Lower leg skin (tissue), 4 donors: ENCODE results near the gene CELF2. TPM values are rescaled to one million over a fixed set of nuclear protein-coding genes. Genes with fewer than 3 reads are reported as not detected.

ENCODE experiments used
- DNase-seq, 2 donors: peaks; one replicate each; pipeline ENCODE4 v3.0.0-alpha.2; 2019; ENCODE audit warnings: low spot score in 2 of 2
- H3K4me3 ChIP-seq: fragments of 200-600 bp; sonication (generic); 2 replicates; pipeline ENCODE4 v1.5.1; 2017; ENCODE audit warnings: mild to moderate bottlenecking, low read depth; ENCODE audit not compliant: poor library complexity, severe bottlenecking
- CTCF ChIP-seq, 3 donors: fragments of 450-650 bp; IDR thresholded peaks; one replicate each; pipeline ENCODE4 v1.5.1; 2016; ENCODE audit warnings: antibody characterized with exemption in 3 of 3, mild to moderate bottlenecking in 3 of 3, moderate library complexity in 2 of 3
- POLR2A ChIP-seq, 2 donors: fragments of 450-650 bp; IDR thresholded peaks; one replicate each; pipeline ENCODE4 v1.6.1; 2016 to 2017; ENCODE audit warnings: antibody characterized with exemption in 2 of 2, mild to moderate bottlenecking in 1 of 2, moderate library complexity in 1 of 2
- WGBS, 2 donors: methylation state at CpG; one replicate each; pipeline ENCODE4 v1.1.5; 2018; 5-methylcytosine and 5-hydroxymethylcytosine counted together
- intact Hi-C: fragments of 100-400 bp; cut with DNase I; formaldehyde crosslinking; loops from one replicate; pipeline ENCODE4 v1.15.0; 2023; ENCODE audit warnings: low total_unique reads
- total RNA-seq, 4 donors: library from RNA; depleted of rRNA; stranded (reverse); fragments of >200 nt; gene quantifications; one replicate each; pipeline ENCODE4 v1.1.0, GENCODE V29; 2016

CELF2 gene
- total RNA-seq, 4 donors from 2014 or later = 16.9 to 39.9 (median 20.7) TPM

- WGBS, 2 donors = 42% methylated on average over 2 of the region's 2 CpGs
- intact Hi-C loops = no loop called here
- no peak overlapping the region for H3K4me3 ChIP-seq
- DNase-seq = peak in 1 of 2 donors; percentile 62
- no peak for TF ChIP-seq POLR2A (IDR thresholded peaks at IDR 0.05)
- TF ChIP-seq CTCF (IDR thresholded peaks at IDR 0.05) = no peak
Observed at GRCh38 chr10:10977226-10977956, 40.3 kb upstream of the CELF2 start.

GRCh38 chr10:10977978-10978377 lies 39.7 kb upstream of the CELF2 start:
- intact Hi-C loops = no loop called here
- TF ChIP-seq POLR2A (IDR thresholded peaks at IDR 0.05) = no peak
- no peak for TF ChIP-seq CTCF (IDR thresholded peaks at IDR 0.05)
- no peak overlapping the region for H3K4me3 ChIP-seq
- WGBS, 2 donors = 65 to 72% methylated on average over 2 of the region's 2 CpGs
- DNase-seq = no peak

GRCh38 chr10:10985361-10985760 lies 32.3 kb upstream of the CELF2 start:
- no peak for TF ChIP-seq POLR2A (IDR thresholded peaks at IDR 0.05)
- TF ChIP-seq CTCF (IDR thresholded peaks at IDR 0.05) = no peak
- H3K4me3 ChIP-seq = no peak overlapping the region
- no peak for DNase-seq
- WGBS, 2 donors = 73 to 88% methylated on average over 2 of the region's 2 CpGs
- intact Hi-C loops = no loop called here

- TF ChIP-seq POLR2A (IDR thresholded peaks at IDR 0.05) (no peak), CTCF (IDR thresholded peaks at IDR 0.05) (no peak)
- no peak overlapping the region for H3K4me3 ChIP-seq
- intact Hi-C loops = no loop called here
- 89 to 91% methylated on average over 4 of the region's 4 CpGs for WGBS, 2 donors
- no peak for DNase-seq
Observed at GRCh38 chr10:10986606-10987005, 31.1 kb upstream of the CELF2 start.

GRCh38 chr10:10987111-10987510 lies 30.6 kb upstream of the CELF2 start:
- no peak overlapping the region for H3K4me3 ChIP-seq
- no peak for TF ChIP-seq POLR2A (IDR thresholded peaks at IDR 0.05)
- no peak for TF ChIP-seq CTCF (IDR thresholded peaks at IDR 0.05)
- no peak for DNase-seq
- intact Hi-C loops = no loop called here
- 90 to 91% methylated on average over 6 of the region's 6 CpGs for WGBS, 2 donors

- intact Hi-C loops = no loop called here
- TF ChIP-seq CTCF (IDR thresholded peaks at IDR 0.05) = no peak
- TF ChIP-seq POLR2A (IDR thresholded peaks at IDR 0.05) = no peak
- H3K4me3 ChIP-seq = no peak overlapping the region
- DNase-seq = no peak
Observed at GRCh38 chr10:10989669-10990068, 28.0 kb upstream of the CELF2 start.
